ENCODE results near the gene MTMR8. TPM values are rescaled to one million over a fixed set of nuclear protein-coding genes. Genes with fewer than 3 reads are reported as not detected.

Gene MTMR8
- total and polyA plus RNA-seq, 9 of the 15 experiments (the other 6 are each of a cell fraction or from before 2014, with no cell fraction given): 1.8 to 5.5 (median 3.0) TPM

GRCh38 chrX:64389489-64389888, 5.8 kb downstream of the MTMR8 start (continued):
- TF ChIP-seq REST (IDR thresholded peaks at IDR 0.05; ENCODE audit: borderline replicate concordance): no peak
- TF ChIP-seq REST (CRISPR knock-in tag; IDR thresholded peaks at IDR 0.05; ENCODE audit: low read depth): no peak
- no peak for TF ChIP-seq XRCC4 (IDR thresholded peaks at IDR 0.05; ENCODE audit: extremely low read depth, insufficient read depth, insufficient read length)
- no peak for TF ChIP-seq ZNF785 (CRISPR knock-in tag; IDR thresholded peaks at IDR 0.05)
- no peak for TF ChIP-seq KDM4B (IDR thresholded peaks at IDR 0.05; ENCODE audit: borderline replicate concordance in 2 of 2, low read depth in 1 of 2)
- no peak for TF ChIP-seq ZBTB1 (CRISPR knock-in tag; IDR thresholded peaks at IDR 0.05; ENCODE audit: borderline replicate concordance, low read depth)

Measured in K562 (cell line).